Epithelial cell of proximal tubule (primary cell): ENCODE data around the gene SH3BP2. TPM values are rescaled to one million over a fixed set of nuclear protein-coding genes. Genes with fewer than 3 reads are reported as not detected.

Experiments
- DNase-seq: peaks from one replicate; pipeline ENCODE4 v3.0.0-alpha.2; 2011; ENCODE audit warnings: low read depth
- H3K4me3 ChIP-seq: 2 replicates; pipeline ENCODE4 v1.5.1; 2011; ENCODE audit warnings: low read depth, mild to moderate bottlenecking, low read length
- total RNA-seq: library from RNA; depleted of rRNA; stranded (reverse); fragments of >200 nt; gene quantifications from 2 replicates; pipeline ENCODE4 v1.2.3, GENCODE V29; 2015
- TF ChIP-seq, protein P1 (sequence below): conservative IDR thresholded peaks from 2 replicates; pipeline ENCODE4 v1.5.1; 2012; ENCODE audit warnings: low read depth, mild to moderate bottlenecking, low read length

The SH3BP2 gene
- total RNA-seq, 1 donor from 2014 or later = 53.3 TPM

DNA sequence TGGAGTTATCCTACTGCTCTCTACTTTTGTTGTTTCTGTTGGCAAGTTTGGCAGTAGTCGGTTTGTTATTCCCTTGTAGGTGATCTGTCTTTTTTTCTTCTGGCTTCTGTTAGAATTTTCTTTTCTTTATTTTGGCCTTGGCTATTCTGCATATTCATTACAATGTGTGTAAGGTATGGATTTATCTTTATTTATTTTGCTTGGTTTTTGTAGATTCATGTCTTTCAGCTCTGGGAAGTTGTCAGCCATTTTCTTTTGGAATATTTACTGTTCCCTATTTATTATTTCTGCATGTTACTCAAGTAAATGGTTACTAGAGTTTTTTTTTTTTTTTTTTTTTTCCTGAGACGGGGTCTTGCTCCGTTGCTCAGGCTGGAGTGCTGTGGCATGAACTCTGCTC is 63.4 kb downstream of the SH3BP2 start:
- DNase-seq = no peak
- no peak overlapping the region for H3K4me3 ChIP-seq
- TF ChIP-seq, protein P1, sequence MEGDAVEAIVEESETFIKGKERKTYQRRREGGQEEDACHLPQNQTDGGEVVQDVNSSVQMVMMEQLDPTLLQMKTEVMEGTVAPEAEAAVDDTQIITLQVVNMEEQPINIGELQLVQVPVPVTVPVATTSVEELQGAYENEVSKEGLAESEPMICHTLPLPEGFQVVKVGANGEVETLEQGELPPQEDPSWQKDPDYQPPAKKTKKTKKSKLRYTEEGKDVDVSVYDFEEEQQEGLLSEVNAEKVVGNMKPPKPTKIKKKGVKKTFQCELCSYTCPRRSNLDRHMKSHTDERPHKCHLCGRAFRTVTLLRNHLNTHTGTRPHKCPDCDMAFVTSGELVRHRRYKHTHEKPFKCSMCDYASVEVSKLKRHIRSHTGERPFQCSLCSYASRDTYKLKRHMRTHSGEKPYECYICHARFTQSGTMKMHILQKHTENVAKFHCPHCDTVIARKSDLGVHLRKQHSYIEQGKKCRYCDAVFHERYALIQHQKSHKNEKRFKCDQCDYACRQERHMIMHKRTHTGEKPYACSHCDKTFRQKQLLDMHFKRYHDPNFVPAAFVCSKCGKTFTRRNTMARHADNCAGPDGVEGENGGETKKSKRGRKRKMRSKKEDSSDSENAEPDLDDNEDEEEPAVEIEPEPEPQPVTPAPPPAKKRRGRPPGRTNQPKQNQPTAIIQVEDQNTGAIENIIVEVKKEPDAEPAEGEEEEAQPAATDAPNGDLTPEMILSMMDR = no peak

DNA sequence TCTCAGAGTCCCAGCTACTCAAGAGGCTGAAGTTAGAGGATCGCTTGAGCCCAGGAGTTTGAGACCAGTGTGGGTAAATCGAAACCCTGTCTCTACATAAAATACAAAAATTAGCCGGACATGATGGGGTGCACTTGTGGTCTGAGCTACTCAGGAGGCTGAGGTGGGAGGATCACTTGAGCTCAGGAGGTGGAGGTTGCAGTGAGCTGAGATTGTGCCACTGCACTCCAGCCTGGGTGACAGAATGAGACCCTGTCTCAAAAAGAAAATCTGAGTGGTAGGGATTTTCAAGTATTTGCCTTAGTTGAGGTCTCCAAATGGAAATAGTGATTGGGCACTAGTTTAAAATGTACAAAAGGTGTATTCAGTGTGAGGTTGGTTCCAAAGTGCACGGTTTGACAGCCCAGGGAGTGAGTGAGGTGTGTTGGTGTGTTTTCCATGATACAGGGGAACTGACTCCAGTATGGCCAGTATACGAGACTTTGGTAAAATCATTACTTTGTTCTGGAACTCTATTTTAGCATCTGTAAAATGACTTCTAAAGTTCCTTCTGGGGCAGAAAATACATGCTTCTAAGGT is 64.6 kb downstream of the SH3BP2 start:
- TF ChIP-seq, protein P1 = no peak
- no peak for DNase-seq
- no peak overlapping the region for H3K4me3 ChIP-seq

DNA sequence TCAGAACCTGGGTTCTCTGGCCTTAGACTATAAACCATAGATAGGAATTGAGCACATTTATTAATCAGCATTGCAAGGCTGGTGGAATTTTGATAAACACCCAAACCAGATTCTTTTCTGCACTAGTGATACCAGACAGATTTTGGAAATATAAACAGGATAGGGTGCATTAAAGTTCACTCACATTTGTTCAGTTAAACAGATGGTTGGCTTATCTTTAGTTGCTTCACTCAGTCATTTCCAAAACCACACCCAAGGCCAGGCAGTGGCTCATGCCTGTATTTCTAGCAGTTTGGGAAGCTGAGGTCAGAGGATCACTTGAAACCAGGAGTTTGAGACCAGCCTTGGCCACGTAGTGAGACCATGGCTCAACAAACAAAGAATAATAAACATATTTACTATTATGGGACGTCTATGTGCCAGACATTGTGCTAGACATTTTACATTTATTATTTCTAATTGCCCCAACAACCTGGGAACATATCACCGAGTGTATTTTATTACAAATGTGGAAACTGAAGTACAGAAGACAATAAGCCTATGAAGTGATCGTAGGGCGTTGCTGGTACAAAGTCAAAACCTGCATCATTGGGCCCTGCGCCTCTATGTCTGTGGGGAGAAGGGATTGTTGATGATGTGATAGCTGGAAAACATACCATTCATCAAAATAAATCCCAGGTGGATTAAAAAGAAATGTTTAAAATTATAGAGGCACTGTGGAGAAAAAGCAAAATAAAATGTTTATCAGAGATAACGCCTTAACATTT is 65.7 kb downstream of the SH3BP2 start:
- TF ChIP-seq, protein P1 = no peak
- H3K4me3 ChIP-seq = no peak overlapping the region
- DNase-seq = no peak

DNA sequence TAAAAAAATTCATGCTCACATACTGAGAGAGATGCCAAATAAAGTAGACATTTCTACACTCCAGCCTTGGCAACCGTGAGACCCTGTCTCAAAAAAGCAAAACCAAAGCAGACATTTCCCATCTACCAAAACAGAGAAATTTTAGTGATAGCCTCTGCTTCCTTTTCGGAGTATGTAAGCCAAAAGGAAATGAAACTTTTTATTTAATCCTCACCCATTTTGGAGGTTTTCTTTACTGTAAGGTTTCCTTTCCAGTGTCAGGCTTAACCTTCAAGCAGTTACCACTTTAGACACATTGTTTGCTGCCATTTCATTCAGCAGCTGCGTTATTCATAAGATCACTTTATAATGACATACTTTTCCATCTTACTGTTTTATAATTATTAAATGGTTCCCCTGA is 66.6 kb downstream of the SH3BP2 start:
- DNase-seq = no peak
- no peak overlapping the region for H3K4me3 ChIP-seq
- TF ChIP-seq, protein P1 = no peak

DNA sequence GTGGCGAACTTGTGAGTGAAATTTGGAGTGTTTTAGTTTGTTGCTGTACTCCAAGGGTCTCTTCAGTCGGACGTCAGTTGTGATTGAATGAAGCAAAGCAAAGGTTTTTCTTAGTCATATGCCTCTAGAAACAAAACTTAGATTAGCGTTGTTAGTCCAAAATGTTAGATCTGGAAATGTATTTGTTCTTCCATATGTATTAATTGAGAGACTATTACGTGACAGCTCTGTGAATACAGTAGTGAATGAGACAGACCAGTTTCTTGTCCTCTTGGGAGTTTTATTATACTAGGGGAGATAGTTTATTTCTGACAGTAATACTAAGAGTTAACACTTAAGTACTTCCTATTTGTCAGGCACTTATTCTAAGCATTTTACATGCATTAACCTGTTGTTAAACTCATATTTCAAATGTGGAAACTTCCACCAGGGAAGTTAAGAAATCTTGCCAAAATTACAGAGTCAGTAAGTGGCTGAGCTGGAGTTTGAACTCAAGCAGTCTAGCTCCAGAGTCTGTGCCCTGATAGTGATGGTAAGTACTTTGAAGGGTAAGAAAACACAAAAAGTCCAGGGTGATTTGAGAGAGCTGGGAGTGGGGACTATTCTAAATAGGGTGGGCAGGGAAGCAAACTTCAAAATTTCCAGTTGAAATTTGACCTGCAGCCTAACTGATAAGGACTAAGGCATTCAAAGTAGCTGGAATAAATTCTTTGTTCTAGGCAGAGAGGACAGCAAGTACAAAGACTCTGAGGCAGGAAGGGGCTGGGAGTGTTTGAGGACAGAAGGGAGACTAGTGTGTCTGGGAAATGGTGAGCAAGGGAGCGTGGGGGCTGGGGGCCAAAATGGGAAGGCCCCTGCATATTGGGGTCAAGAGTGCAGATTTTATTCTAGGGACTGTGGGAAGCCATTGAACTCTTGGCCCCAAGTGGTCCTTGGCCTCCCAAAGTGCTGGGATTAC is 67.8 kb downstream of the SH3BP2 start:
- TF ChIP-seq, protein P1 = no peak
- no peak overlapping the region for H3K4me3 ChIP-seq
- no peak for DNase-seq

DNA sequence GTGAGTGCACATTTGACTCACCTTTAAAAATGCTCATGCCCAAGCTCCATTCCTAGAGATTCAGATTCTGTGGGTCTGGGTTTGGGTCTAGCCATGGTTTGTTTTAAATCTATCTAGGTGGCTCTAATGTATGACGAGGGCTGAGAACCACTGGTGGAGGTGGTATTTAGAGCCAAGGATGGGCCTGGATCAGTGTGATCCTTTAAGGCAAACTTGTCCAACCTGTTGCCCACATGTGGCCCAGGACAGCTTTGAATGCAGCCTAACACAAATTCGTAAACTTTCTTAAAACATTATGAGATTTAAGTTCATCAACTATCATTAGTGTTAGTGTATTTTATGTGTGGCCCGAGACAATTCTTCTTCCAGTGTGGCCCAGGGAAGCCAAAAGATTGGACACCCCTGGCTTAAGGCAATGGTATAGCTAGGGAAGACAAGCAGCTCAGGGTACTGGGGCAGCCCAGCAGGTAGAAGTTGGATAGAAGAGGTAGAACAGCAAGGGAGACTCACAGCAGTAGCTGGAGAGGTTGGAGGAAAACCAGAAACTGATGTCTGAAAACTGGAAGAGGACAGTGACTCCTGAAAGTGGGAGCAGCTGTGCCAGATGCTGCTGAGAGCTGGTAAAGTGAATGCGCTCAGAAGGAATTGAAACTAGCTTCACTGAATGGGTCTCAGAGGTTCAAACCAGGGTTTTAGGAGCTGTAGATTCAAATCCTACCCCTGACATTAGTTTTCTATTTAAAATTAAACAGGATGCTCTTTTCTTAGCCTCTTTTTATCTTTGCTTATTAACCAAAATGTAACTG is 68.9 kb downstream of the SH3BP2 start:
- TF ChIP-seq, protein P1 = no peak

More for the DNA sequence above, 68.9 kb downstream of the SH3BP2 start:
- H3K4me3 ChIP-seq = no peak overlapping the region
- DNase-seq = no peak
